Measurements from ENCODE around the gene B4GALNT3. TPM values are rescaled to one million over a fixed set of nuclear protein-coding genes. Genes with fewer than 3 reads are reported as not detected.

The B4GALNT3 gene
- total and polyA plus RNA-seq, 2 experiments from 2014 or later, result 2.8 to 15.8 TPM

DNA sequence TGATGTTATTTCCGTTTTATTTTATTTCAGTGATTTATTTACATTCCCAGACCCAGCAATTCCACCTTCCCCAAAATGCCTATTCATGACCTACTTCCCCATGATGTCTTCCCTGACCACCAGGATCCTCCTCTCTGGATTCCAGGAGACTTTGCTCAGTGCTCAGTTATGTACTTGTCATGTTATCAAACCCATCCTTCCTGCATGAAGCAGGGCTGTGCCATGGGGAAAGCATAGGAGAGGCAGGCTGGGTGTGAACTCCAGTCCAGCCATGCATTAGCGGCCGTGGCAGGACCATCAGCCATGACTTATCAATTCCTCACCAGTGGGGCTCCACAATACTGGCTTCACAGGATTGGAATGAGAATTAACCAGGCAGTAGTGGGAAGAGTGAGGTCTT lies 57.8 kb downstream of the B4GALNT3 start (continued):
- TF ChIP-seq REST (IDR thresholded peaks at IDR 0.05; ENCODE audit: unreplicated experiment), result no peak
- no peak for TF ChIP-seq CTCF (conservative IDR thresholded peaks at IDR 0.05; ENCODE audit: low read depth in 2 of 2)
- no peak for TF ChIP-seq CREB1 (CRISPR knock-in tag; IDR thresholded peaks at IDR 0.05; ENCODE audit: low read depth)
- no peak for TF ChIP-seq ZNF331 (CRISPR knock-in tag; IDR thresholded peaks at IDR 0.05; ENCODE audit: low read depth)
- no peak for TF ChIP-seq POLR2AphosphoS5 (IDR thresholded peaks at IDR 0.05; ENCODE audit: low read depth)

GRCh38 chr12:520119-520518 lies 60.4 kb downstream of the B4GALNT3 start:
- Mint-ChIP-seq H3K9me3 (no peaks in the 10 kb centered on the region), H3K4me3 (no peak overlapping the region), H3K4me1 (no peaks in the 10 kb centered on the region; the same call in 2 of the 3 replicates), H3K27me3 (ENCODE audit: insufficient read depth, low read depth, poor library complexity) (no peaks in the 10 kb centered on the region), H3K36me3 (ENCODE audit: low read depth) (no peaks in the 10 kb centered on the region; the same call in 2 of the 3 replicates), H3K27ac (no peak overlapping the region)
- no peaks in the 10 kb centered on the region for H3K36me3 ChIP-seq (ENCODE audit: insufficient read depth)
- ATAC-seq (no peak), DNase-seq (ENCODE audit: low spot score) (no peak)
- no peaks in the 10 kb centered on the region for H3K4me1 ChIP-seq (ENCODE audit: insufficient read depth)
- no peaks in the 10 kb centered on the region for H3K9me2 ChIP-seq (ENCODE audit: insufficient read depth)
- H2AFZ ChIP-seq, result no peak overlapping the region
- H3K27ac ChIP-seq (ENCODE audit: low read depth), result no peak overlapping the region
- no peak overlapping the region for H3K4me2 ChIP-seq
- H3K27me3 ChIP-seq (ENCODE audit: insufficient read depth), result no peaks in the 10 kb centered on the region
- H3F3A ChIP-seq (replicated peaks; ENCODE audit: low read depth), result no peaks in the 10 kb centered on the region
- TF ChIP-seq NANOG (IDR thresholded peaks at IDR 0.05; ENCODE audit: borderline replicate concordance), result no peak
- TF ChIP-seq, protein P1, sequence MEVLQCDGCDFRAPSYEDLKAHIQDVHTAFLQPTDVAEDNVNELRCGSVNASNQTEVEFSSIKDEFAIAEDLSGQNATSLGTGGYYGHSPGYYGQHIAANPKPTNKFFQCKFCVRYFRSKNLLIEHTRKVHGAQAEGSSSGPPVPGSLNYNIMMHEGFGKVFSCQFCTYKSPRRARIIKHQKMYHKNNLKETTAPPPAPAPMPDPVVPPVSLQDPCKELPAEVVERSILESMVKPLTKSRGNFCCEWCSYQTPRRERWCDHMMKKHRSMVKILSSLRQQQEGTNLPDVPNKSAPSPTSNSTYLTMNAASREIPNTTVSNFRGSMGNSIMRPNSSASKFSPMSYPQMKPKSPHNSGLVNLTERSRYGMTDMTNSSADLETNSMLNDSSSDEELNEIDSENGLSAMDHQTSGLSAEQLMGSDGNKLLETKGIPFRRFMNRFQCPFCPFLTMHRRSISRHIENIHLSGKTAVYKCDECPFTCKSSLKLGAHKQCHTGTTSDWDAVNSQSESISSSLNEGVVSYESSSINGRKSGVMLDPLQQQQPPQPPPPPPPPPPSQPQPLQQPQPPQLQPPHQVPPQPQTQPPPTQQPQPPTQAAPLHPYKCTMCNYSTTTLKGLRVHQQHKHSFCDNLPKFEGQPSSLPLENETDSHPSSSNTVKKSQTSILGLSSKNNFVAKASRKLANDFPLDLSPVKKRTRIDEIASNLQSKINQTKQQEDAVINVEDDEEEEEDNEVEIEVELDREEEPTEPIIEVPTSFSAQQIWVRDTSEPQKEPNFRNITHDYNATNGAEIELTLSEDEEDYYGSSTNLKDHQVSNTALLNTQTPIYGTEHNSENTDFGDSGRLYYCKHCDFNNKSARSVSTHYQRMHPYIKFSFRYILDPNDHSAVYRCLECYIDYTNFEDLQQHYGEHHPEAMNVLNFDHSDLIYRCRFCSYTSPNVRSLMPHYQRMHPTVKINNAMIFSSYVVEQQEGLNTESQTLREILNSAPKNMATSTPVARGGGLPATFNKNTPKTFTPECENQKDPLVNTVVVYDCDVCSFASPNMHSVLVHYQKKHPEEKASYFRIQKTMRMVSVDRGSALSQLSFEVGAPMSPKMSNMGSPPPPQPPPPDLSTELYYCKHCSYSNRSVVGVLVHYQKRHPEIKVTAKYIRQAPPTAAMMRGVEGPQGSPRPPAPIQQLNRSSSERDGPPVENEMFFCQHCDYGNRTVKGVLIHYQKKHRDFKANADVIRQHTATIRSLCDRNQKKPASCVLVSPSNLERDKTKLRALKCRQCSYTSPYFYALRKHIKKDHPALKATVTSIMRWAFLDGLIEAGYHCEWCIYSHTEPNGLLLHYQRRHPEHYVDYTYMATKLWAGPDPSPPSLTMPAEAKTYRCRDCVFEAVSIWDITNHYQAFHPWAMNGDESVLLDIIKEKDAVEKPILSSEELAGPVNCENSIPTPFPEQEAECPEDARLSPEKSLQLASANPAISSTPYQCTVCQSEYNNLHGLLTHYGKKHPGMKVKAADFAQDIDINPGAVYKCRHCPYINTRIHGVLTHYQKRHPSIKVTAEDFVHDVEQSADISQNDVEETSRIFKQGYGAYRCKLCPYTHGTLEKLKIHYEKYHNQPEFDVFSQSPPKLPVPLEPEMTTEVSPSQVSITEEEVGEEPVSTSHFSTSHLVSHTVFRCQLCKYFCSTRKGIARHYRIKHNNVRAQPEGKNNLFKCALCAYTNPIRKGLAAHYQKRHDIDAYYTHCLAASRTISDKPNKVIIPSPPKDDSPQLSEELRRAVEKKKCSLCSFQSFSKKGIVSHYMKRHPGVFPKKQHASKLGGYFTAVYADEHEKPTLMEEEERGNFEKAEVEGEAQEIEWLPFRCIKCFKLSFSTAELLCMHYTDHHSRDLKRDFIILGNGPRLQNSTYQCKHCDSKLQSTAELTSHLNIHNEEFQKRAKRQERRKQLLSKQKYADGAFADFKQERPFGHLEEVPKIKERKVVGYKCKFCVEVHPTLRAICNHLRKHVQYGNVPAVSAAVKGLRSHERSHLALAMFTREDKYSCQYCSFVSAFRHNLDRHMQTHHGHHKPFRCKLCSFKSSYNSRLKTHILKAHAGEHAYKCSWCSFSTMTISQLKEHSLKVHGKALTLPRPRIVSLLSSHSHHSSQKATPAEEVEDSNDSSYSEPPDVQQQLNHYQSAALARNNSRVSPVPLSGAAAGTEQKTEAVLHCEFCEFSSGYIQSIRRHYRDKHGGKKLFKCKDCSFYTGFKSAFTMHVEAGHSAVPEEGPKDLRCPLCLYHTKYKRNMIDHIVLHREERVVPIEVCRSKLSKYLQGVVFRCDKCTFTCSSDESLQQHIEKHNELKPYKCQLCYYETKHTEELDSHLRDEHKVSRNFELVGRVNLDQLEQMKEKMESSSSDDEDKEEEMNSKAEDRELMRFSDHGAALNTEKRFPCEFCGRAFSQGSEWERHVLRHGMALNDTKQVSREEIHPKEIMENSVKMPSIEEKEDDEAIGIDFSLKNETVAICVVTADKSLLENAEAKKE (CRISPR knock-in tag; IDR thresholded peaks at IDR 0.05), result no peak
- TF ChIP-seq STAT1 (IDR thresholded peaks at IDR 0.05; ENCODE audit: unreplicated experiment), result no peak
- H4K20me1 ChIP-seq (replicated peaks; ENCODE audit: insufficient read depth), result no peaks in the 10 kb centered on the region; the same call in 1 of the 2 replicates
- H3K79me2 ChIP-seq (replicated peaks; ENCODE audit: insufficient read depth), result no peaks in the 10 kb centered on the region
- H3K4me3 ChIP-seq, result no peak overlapping the region
